ENCODE measurements around the gene TMEM120B.

GRCh38 chr12:121676190-121676589, 36.4 kb upstream of the TMEM120B start:
- TF ChIP-seq POLR2A (IDR thresholded peaks at IDR 0.05) = no peak
- no peak for TF ChIP-seq CTCF (IDR thresholded peaks at IDR 0.05)
- TF ChIP-seq EP300 (IDR thresholded peaks at IDR 0.05; ENCODE audit: low read depth) = no peak

Measured in transverse colon (tissue), 3 donors.